Mesendoderm (in vitro differentiated cells): ENCODE results near the gene MUSTN1.

Experiments
- DNase-seq: peaks from one replicate; pipeline ENCODE4 v3.0.0; 2013
- H2AK5ac ChIP-seq: 2 replicates; pipeline ENCODE4 v1.6.1; 2013; ENCODE audit warnings: low read length, inconsistent platforms
- H2BK120ac ChIP-seq: 2 replicates; pipeline ENCODE4 v1.6.1; 2013; ENCODE audit warnings: low read depth, mild to moderate bottlenecking, low read length, moderate library complexity, mixed read lengths
- H2BK15ac ChIP-seq: replicated peaks from 2 replicates; pipeline ENCODE4 v1.6.1; 2013; ENCODE audit warnings: low read depth, mild to moderate bottlenecking, moderate library complexity
- H2BK5ac ChIP-seq: 2 replicates; pipeline ENCODE4 v1.6.1; 2013; ENCODE audit warnings: low read length, inconsistent platforms
- H3K18ac ChIP-seq: 2 replicates; pipeline ENCODE4 v1.6.1; 2013; ENCODE audit warnings: mild to moderate bottlenecking, low read length, mixed read lengths
- H3K23ac ChIP-seq: one replicate; pipeline ENCODE4 v1.6.1; 2013; ENCODE audit warnings: low read length
- H3K27ac ChIP-seq: 2 replicates; pipeline ENCODE4 v1.5.1; 2013; ENCODE audit warnings: low read depth, mild to moderate bottlenecking, inconsistent platforms, low read length, moderate library complexity
- H3K27me3 ChIP-seq: 2 replicates; pipeline ENCODE4 v1.6.1; 2013; ENCODE audit warnings: low read length, control low read depth, mild to moderate bottlenecking, inconsistent platforms; ENCODE audit not compliant: insufficient read depth, poor library complexity
- H3K36me3 ChIP-seq: 2 replicates; pipeline ENCODE4 v1.6.1; 2013; ENCODE audit warnings: low read length, inconsistent platforms; ENCODE audit not compliant: control insufficient read depth, insufficient read depth
- H3K4ac ChIP-seq: one replicate; pipeline ENCODE4 v1.6.1; 2013; ENCODE audit warnings: low read depth, mild to moderate bottlenecking, low read length, moderate library complexity
- H3K4me1 ChIP-seq: 2 replicates; pipeline ENCODE4 v1.6.1; 2013; ENCODE audit warnings: low read depth, low read length, inconsistent platforms; ENCODE audit not compliant: control insufficient read depth
- H3K4me2 ChIP-seq: 2 replicates; pipeline ENCODE4 v1.6.1; 2013; ENCODE audit warnings: low read length
- H3K4me3 ChIP-seq: 2 replicates; pipeline ENCODE4 v1.5.1; 2013; ENCODE audit warnings: mild to moderate bottlenecking, low read length
- H3K56ac ChIP-seq: one replicate; pipeline ENCODE4 v1.6.1; 2013; ENCODE audit warnings: low read length
- H3K79me1 ChIP-seq: 2 replicates; pipeline ENCODE4 v1.6.1; 2013; ENCODE audit warnings: low read length, inconsistent platforms
- H3K79me2 ChIP-seq: 2 replicates; pipeline ENCODE4 v1.6.1; 2013; ENCODE audit warnings: mild to moderate bottlenecking, low read length; ENCODE audit not compliant: control insufficient read depth, insufficient read depth
- H3K9ac ChIP-seq: 2 replicates; pipeline ENCODE4 v1.6.1; 2013; ENCODE audit warnings: low read length, inconsistent platforms
- H4K5ac ChIP-seq: one replicate; pipeline ENCODE4 v1.6.1; 2013; ENCODE audit warnings: low read length
- H4K8ac ChIP-seq: one replicate; pipeline ENCODE4 v1.6.1; 2013; ENCODE audit warnings: low read depth, mild to moderate bottlenecking, control low read depth, low read length, moderate library complexity
- WGBS: extraction: QIAGEN DNeasy Blood & Tissue Kit; methylation state at CpG from one replicate; pipeline ENCODE4 v1.1.7; 2013; ENCODE audit warnings: low lambda C conversion rate, missing lambda C conversion rate; ENCODE audit not compliant: insufficient coverage; ENCODE audit errors: extremely low coverage; 5-methylcytosine and 5-hydroxymethylcytosine counted together

Gene MUSTN1

GRCh38 chr3:52851348-52851747, 16.5 kb upstream of the MUSTN1 start:
- no peak overlapping the region for H3K27ac ChIP-seq
- no peak overlapping the region for H2AK5ac ChIP-seq
- H3K4me1 ChIP-seq: no peaks in the 10 kb centered on the region
- no peak overlapping the region for H4K8ac ChIP-seq
- H2BK5ac ChIP-seq: no peak overlapping the region
- peak; percentile 90 for DNase-seq
- no peak overlapping the region for H3K4ac ChIP-seq
- H3K27me3 ChIP-seq: no peaks in the 10 kb centered on the region
- no peak overlapping the region for H3K4me3 ChIP-seq
- H3K79me2 ChIP-seq: no peaks in the 10 kb centered on the region
- H2BK15ac ChIP-seq: no peak overlapping the region
- no peak overlapping the region for H3K4me2 ChIP-seq
- no peak overlapping the region for H3K56ac ChIP-seq
- no peak overlapping the region for H2BK120ac ChIP-seq
- no CpG with 5 or more reads among the region's 3 CpGs for WGBS
- H3K36me3 ChIP-seq: no peaks in the 10 kb centered on the region
- H3K23ac ChIP-seq: no peak overlapping the region
- no peaks in the 10 kb centered on the region for H3K79me1 ChIP-seq
- H4K5ac ChIP-seq: no peak overlapping the region
- no peak overlapping the region for H3K9ac ChIP-seq
- H3K18ac ChIP-seq: no peak overlapping the region

GRCh38 chr3:52849656-52850055, 14.8 kb upstream of the MUSTN1 start:
- no peak overlapping the region for H2BK15ac ChIP-seq
- H3K27ac ChIP-seq: no peak overlapping the region
- no peak overlapping the region for H3K56ac ChIP-seq
- H3K79me1 ChIP-seq: no peaks in the 10 kb centered on the region
- H3K27me3 ChIP-seq: no peaks in the 10 kb centered on the region
- no peak overlapping the region for H3K4me2 ChIP-seq
- H3K4ac ChIP-seq: no peak overlapping the region
- no peak overlapping the region for H3K9ac ChIP-seq
- DNase-seq: no peak
- no peak overlapping the region for H2BK5ac ChIP-seq
- H2BK120ac ChIP-seq: no peak overlapping the region
- H3K23ac ChIP-seq: no peak overlapping the region
- no peak overlapping the region for H2AK5ac ChIP-seq
- no peaks in the 10 kb centered on the region for H3K4me1 ChIP-seq
- no CpG with 5 or more reads among the region's 15 CpGs for WGBS
- no peak overlapping the region for H4K8ac ChIP-seq
- H4K5ac ChIP-seq: no peak overlapping the region
- H3K18ac ChIP-seq: no peak overlapping the region
- H3K36me3 ChIP-seq: no peaks in the 10 kb centered on the region
- H3K4me3 ChIP-seq: no peak overlapping the region
- H3K79me2 ChIP-seq: no peaks in the 10 kb centered on the region

GRCh38 chr3:52848617-52849016, 13.8 kb upstream of the MUSTN1 start:
- no peak overlapping the region for H3K4ac ChIP-seq
- no peak overlapping the region for H3K4me2 ChIP-seq
- H3K27ac ChIP-seq: no peak overlapping the region
- H4K5ac ChIP-seq: no peak overlapping the region
- H2AK5ac ChIP-seq: no peak overlapping the region
- H3K4me3 ChIP-seq: no peak overlapping the region
- H3K9ac ChIP-seq: no peak overlapping the region
- no peak overlapping the region for H2BK5ac ChIP-seq
- H3K27me3 ChIP-seq: no peaks in the 10 kb centered on the region
- WGBS: no CpG with 5 or more reads among the region's 7 CpGs
- H3K79me1 ChIP-seq: no peaks in the 10 kb centered on the region
- H3K18ac ChIP-seq: no peak overlapping the region
- H2BK15ac ChIP-seq: no peak overlapping the region
- no peak overlapping the region for H2BK120ac ChIP-seq
- no peaks in the 10 kb centered on the region for H3K4me1 ChIP-seq
- H3K79me2 ChIP-seq: no peaks in the 10 kb centered on the region
- no peaks in the 10 kb centered on the region for H3K36me3 ChIP-seq
- no peak overlapping the region for H3K23ac ChIP-seq
- H4K8ac ChIP-seq: no peak overlapping the region
- H3K56ac ChIP-seq: no peak overlapping the region
- DNase-seq: no peak

- Histone ChIP-seq H3K36me3 (no peaks in the 10 kb centered on the region), H2BK120ac (no peak overlapping the region), H3K4me2 (no peak overlapping the region), H3K79me1 (no peaks in the 10 kb centered on the region), H2BK15ac (no peak overlapping the region), H3K56ac (no peak overlapping the region), H3K27me3 (no peaks in the 10 kb centered on the region), H4K8ac (no peak overlapping the region), H3K27ac (no peak overlapping the region), H2BK5ac (no peak overlapping the region), H4K5ac (no peak overlapping the region), H3K4ac (no peak overlapping the region), H3K4me3 (no peak overlapping the region), H3K18ac (no peak overlapping the region), H3K23ac (no peak overlapping the region), H2AK5ac (no peak overlapping the region), H3K4me1 (no peaks in the 10 kb centered on the region), H3K79me2 (no peaks in the 10 kb centered on the region), H3K9ac (no peak overlapping the region)
- DNase-seq: no peak
- no CpG with 5 or more reads among the region's 7 CpGs for WGBS
Observed at GRCh38 chr3:52847726-52848125, 12.9 kb upstream of the MUSTN1 start.

- H3K36me3 ChIP-seq: no peaks in the 10 kb centered on the region
- no peak overlapping the region for H3K9ac ChIP-seq
- no peaks in the 10 kb centered on the region for H3K4me1 ChIP-seq
- H3K23ac ChIP-seq: no peak overlapping the region
- H3K18ac ChIP-seq: no peak overlapping the region
- no peak overlapping the region for H2BK5ac ChIP-seq
- H3K4ac ChIP-seq: no peak overlapping the region
- H3K56ac ChIP-seq: no peak overlapping the region
- H3K4me3 ChIP-seq: no peak overlapping the region
- no peak overlapping the region for H4K8ac ChIP-seq
- no peak overlapping the region for H2BK120ac ChIP-seq
- H3K4me2 ChIP-seq: no peak overlapping the region
- H2AK5ac ChIP-seq: no peak overlapping the region
- H3K79me2 ChIP-seq: no peaks in the 10 kb centered on the region
- H3K79me1 ChIP-seq: no peaks in the 10 kb centered on the region
- WGBS: no CpG with 5 or more reads among the region's 6 CpGs
- no peak for DNase-seq
- H3K27me3 ChIP-seq: no peaks in the 10 kb centered on the region
- H4K5ac ChIP-seq: no peak overlapping the region
- H2BK15ac ChIP-seq: no peak overlapping the region
- H3K27ac ChIP-seq: no peak overlapping the region
Observed at GRCh38 chr3:52847241-52847640, 12.4 kb upstream of the MUSTN1 start.

GRCh38 chr3:52846432-52846965, 11.7 kb upstream of the MUSTN1 start:
- Histone ChIP-seq H2BK15ac (no peak overlapping the region), H3K9ac (no peak overlapping the region), H4K5ac (no peak overlapping the region), H3K4me2 (no peak overlapping the region), H2BK5ac (no peak overlapping the region), H3K18ac (no peak overlapping the region), H3K79me2 (no peaks in the 10 kb centered on the region), H2AK5ac (no peak overlapping the region), H4K8ac (no peak overlapping the region), H3K36me3 (no peaks in the 10 kb centered on the region), H2BK120ac (no peak overlapping the region), H3K27ac (no peak overlapping the region), H3K4ac (no peak overlapping the region), H3K23ac (no peak overlapping the region), H3K56ac (no peak overlapping the region), H3K27me3 (no peaks in the 10 kb centered on the region), H3K4me1 (no peaks in the 10 kb centered on the region), H3K4me3 (no peak overlapping the region), H3K79me1 (no peaks in the 10 kb centered on the region)
- no peak for DNase-seq
- WGBS: no CpG with 5 or more reads among the region's 15 CpGs
